Measurements from ENCODE around the gene CDH13. TPM values are rescaled to one million over a fixed set of nuclear protein-coding genes. Genes with fewer than 3 reads are reported as not detected.

CDH13 gene
- total RNA-seq, 1 donor from 2014 or later: 2.0 TPM

DNA sequence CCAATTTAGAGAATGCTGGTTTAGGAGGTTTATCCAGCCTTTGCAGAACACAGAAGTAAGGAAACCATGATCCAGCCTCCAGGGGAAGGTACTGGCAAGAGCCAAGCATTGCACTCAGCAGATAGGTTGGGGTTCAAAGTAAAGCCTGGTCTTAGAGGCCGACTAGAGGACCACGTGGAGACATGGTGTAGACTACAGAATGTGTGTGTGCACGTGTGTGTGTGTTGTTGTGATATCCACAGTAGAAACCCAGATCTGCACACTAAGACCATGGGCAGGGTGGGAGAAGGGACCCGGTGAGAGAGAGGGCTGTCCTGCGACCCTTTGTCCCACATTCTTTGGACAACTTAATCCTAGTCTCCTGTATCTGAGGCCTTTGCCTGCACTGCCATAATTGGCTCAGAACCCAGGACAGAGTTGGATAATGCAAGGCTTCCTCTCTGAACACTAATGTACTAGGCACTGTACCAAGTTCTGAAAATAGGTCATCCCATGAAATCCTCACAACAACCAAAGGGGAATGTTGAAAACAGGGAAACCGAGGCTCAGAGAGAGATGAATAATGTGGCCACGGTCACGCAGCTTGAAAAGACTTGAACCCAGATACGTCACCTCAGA lies 855.9 kb downstream of the CDH13 start:
- DNase-seq (ENCODE audit: low spot score): no peak

DNA sequence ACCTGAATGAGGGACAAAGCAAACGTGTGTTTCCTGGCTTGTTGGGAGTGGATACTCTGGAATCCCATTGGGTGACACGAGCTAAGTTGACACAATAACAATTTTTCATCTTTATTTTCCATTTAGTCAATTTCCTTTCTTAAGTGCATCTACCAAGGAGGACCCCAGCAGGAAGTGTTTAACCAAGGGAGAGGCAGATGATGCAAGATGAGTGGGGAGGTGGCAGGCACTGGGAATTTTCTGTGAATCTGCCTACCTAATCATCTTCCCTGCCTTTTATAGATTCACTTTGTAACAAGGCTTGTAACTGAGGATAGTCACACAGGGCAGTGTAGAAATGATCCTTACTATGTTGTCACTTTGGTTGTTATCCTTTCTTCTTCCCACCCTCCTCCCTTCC lies 863.3 kb downstream of the CDH13 start:
- no peak for DNase-seq (ENCODE audit: low spot score)

DNA sequence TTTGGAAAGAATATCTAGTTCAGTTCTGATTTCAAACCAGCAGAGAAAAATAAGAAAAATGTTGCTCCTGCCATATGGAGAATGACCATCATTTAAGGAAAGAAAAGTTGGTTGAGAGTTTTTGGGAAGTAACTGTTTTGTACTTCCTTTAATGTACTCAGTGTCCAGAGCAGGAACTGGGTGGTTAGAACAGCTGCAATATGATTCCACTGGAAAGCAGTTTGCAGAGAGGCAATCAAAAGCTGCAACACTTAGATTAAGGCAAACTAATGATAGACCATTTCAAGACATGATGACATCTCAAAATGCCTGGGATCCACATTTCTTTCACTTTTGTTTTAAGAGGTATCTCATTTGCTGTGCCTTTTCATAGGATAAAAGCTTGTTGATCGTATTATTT lies 867.7 kb downstream of the CDH13 start:
- DNase-seq (ENCODE audit: low spot score): no peak

DNA sequence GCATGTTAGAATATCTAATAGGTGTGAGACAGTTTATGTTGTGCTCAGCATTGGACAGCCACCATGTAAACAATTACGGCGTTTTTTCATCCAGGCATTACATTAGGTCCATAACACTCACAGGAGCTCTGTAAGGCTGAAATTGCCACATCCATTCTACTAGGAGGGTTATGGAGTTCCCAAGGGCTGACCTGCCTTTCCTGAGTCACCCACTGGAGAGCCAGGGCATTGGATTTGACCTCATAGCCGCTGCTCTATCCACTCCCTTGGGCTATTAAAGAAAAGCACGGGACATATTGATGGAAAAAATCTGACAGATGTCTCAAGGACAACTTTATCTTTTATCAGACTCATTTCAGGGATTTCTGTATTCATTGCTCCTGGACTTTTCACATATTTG lies 874.7 kb downstream of the CDH13 start:
- no peak for DNase-seq (ENCODE audit: low spot score)

DNA sequence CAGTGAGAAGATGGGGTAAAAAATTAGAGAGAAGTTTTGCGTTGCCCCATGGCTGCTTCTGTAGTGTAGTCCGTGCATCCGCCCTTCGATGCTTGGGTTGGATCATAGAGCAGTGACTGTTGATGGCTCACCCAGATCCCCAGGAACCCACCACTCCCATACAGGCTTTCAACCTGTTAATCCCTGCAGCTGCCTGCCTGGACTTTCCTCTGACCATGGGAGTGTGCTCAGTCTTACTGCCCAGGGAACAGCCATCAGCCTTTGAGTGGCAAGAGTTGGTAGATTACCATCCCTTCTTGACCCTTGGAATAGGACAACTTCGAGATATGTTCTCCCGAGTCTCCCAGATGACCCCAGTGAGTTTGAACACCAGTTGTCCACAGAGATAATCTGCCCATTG lies 881.5 kb downstream of the CDH13 start:
- DNase-seq (ENCODE audit: low spot score): no peak

DNA sequence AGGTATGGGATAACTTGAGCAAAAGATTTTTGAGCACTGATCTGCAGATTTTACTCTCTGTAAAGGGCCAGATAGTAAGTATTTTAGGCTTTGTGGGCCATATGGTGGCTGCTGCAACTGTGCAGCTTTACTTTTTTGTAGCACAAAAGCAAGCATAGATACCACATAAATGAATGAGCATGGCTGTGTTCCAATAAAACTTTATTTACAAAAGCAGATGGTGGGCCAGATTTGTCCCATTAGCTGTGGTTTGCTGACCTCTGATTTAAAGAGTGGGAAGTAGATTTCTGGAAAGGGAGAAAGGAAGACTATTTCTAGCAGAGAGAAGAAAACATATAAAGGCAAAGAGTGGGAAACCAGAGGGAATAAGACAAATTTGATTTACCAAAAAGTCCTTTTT lies 882.5 kb downstream of the CDH13 start:
- no peak for DNase-seq (ENCODE audit: low spot score)

DNA sequence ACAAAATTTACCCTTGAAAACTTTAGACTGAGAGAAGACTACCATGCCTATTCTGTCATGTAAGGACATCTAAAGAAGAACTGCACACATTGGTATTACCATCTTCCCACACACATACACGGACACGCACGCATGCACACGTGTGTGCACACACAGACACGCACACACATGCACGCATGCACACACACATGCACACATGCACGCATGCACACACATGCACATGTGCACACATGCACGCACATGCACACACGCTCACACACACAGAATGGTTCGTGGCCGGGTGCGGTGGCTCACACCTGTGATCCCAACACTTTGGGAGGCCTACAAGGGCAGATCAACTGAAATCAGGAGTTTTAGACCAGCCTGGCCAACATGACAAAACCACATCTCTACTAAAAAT lies 884.1 kb downstream of the CDH13 start:
- DNase-seq (ENCODE audit: low spot score): no peak

DNA sequence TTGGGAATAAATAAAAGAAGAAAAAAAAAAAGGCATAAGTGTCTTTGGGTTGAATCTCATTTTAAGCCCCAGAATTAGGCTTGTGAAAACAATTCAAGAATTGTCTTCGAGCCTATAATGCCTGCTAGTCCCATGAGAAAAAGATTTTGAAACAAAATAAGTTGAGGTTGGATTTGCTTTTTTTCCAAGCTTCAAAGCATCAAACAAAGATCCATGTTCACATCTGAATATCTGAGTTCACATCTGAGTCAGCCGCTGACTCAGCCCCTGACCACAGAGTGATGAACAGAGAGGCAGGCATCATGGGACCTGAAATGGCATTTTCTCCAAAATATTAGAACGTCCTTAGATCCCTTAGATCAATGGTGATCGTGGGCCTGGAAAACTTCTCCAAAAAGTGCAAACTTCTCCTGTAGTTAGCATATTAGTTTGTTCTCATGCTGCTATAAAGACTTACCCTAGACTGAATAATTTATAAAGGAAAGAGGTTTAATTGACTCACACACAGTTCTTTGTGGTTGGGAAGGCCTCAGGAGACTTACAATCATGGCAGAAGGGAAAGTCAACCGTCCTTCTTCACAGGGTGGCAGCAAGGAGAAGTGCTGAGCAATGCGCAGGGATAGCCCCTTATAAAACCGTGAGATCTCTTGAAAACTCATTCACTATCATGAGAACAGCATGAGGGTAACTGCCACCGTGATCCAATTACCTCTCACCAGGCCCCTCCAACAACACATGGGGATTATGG lies 886.4 kb downstream of the CDH13 start:
- no peak for DNase-seq (ENCODE audit: low spot score)

DNA sequence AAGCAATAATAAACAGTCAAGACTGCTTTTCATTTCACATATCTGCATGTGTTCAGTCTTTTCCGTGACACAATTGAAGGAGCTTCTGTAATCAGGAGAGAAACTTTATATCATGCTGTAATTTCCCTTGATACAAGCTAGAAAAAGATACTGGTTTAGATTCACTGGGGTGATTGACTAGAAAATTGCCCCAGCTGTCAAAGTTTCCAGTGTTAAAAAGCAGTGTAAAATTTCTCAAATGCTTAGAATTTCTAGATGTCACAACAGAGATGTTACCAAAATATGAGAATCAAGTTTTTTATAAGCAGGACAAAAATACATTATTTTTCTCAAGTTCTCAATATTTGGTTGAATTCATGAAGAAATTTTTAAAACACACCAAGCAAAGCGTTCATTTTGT lies 888.6 kb downstream of the CDH13 start:
- DNase-seq (ENCODE audit: low spot score): no peak

DNA sequence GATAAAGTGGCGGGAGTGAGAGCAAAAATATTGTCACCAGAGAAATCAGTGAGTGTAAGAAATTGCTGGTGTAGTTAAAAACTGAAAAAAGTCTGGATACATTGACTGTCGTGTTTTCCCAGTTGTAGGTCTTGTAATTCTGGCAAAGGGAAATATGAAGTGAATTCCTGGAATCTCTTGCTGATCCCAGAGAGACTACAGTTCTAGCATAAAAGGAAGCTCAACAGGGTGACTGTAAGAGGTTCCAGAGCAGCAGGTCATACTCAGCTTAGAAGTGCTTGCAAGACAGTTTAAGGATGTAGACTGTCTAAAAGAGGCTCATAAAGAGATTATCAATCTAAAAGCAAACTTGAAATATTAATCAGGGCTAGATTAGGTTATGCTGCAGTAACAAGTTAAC lies 890.2 kb downstream of the CDH13 start:
- no peak for DNase-seq (ENCODE audit: low spot score)

DNA sequence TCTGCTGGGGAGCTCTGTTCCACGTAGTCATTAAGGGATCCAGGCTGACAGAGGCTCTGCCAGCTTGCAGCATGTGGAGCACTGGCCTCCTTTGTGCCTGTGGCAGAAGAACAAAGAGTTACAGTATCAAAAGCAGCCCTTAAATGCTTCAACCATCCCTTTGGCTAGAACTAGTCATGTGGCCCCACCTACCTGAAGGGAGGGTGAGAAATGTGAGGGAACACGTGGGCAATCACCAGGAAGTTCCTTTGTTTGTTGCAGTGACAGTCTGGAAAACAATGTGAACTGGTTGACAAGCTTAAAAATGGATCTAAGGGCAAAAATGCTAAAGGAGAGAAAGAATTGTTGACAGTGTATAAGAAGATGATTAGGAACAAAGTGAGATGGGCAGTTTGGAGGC lies 890.6 kb downstream of the CDH13 start:
- no peak for DNase-seq (ENCODE audit: low spot score)

DNA sequence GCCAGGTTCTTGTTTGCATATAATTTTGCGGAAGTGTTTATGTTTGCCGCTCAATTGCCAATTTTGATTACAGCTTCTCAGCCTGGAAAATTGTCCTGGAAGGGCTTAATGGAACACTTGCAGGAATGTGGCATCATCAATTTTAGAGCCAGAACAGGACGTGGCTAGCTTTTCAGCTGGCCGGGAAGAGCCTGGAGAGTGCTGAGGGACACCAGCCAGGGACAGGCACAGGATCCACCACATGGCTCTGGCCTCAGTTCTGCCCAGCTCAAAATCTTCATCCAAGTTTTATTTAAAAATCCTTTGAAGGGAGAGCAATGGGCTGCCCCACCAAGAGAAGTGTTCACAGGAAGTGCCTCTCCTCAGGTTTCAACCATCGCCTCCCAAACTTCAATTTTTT lies 893.8 kb downstream of the CDH13 start:
- no peak for DNase-seq (ENCODE audit: low spot score)

DNA sequence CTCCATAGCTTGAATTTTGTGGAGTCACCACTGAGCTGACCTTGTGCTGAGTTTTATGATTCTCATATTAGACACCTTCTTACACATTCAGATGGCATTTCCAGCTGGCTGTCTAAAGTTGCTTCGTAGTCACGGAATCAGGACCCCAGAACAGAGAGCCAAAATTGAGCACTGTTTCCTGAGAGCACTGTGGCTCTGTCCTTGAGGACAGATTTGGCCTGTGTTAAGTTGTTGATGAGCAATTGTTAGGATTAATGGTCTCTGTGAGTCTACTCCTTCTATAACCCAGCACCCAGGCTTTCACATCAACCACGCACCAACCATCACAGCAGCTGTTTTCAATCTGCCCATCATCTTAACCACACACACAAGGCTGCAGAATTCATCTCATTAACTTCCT lies 903.5 kb downstream of the CDH13 start:
- DNase-seq (ENCODE audit: low spot score): no peak

DNA sequence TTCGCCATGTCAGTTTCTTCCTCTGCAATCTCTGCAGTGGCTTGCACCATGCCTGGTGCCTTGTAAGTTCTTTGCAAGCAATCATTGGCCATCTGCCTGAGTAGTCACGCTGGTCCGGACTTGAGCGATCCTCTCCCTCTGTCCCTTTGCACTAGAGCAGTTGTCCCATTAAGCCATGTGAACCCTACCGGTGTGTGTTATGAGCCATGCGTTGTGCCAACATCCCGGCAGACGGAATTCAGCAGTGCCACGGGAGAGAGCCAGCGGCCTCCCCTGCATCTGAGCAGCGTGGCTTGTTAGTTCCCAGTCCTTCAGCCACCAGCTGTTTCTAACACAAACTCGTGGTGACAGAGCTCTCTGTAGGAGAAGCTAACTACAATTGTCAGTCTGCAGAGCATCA lies 905.9 kb downstream of the CDH13 start:
- no peak for DNase-seq (ENCODE audit: low spot score)

DNA sequence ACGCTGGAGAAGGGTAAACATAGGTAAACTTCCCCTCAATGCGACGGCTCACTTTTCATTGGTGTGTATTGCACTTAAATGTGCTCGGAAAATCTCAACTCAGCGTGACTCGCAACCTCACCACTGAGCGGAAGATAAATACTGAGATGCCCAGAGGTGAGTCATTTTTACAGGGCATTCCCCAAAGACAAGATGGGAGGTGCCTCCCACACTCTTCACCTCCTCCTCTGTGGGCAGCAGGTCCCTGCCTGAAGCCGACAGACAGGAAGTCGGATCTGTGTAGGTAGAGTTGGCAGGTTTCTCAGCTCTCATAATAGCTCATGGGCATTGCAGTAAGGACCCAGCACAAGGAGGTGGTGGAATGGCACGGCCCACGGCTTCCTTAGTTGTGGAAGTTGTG lies 906.4 kb downstream of the CDH13 start:
- DNase-seq (ENCODE audit: low spot score): no peak

DNA sequence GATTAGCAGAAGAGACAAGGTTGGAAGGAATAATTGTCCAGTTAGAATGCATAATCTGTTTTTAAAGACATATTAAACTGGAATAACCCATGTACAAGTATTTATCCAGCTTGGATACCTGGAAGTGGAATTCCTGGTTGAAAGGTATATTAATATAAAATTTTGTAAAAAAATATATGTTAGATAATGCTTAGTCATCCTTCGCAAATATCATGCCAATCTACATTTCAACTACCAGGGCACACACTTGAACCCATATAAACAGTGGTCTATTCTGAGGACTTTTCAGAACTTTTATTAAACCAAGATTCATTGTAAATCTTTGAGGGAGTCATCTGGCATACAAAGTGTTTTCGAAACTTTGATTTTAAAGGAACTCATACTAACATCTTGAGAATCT lies 911.9 kb downstream of the CDH13 start:
- DNase-seq (ENCODE audit: low spot score): no peak

DNA sequence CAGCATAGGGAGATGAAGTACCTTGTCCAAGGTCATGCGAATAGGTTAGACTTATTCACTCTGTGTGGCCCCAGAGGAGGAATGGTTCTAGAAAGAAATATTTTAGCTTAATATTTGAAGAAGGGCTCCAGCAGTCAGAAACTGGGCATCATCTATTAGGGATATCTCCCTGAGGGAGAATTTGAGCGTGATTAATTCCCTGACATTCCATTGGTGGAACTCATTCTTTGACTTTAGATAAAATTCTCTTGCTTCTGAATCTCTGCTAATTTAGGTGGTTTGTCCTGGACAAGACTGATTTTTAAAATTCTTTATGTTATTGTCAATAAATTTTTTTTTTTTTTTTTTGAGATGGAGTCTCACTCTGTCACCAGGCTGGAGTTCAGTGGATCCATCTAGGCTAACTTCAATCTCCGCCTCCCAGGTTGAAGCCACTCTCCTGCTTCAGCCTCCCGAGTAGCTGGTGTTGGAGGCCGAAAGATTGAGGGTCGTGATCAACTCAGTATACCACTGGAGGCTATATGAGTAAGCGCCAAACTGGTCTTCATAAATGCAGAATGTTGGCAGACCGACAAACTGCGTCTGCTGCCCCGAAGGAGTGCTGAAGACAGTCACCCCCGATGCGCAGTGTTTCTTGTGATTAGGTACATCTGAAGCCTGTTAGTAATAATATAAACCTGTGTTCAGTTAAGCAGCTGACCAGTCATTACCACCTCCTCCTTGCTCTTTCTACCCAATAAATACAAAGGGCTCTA lies 913.1 kb downstream of the CDH13 start:
- DNase-seq (ENCODE audit: low spot score): no peak

DNA sequence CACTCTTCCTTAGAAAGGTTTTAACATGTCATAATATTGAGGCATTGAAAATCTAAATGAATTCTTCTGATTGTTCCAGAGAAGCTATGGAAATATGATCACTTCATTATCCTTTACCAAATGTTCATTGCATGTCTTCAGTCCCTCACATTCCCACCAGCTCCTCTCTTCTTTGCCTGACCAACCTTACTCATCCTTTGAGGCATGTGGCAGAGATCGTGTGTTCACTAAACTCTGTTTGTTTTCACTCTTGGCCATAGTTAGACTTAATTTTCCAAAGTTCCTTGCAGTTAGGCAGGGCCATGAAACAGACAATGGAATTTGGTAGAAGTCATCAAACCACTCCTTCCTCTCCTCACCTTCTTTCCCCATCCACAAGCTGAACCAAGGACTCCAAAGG lies 914.5 kb downstream of the CDH13 start:
- DNase-seq (ENCODE audit: low spot score): no peak

DNA sequence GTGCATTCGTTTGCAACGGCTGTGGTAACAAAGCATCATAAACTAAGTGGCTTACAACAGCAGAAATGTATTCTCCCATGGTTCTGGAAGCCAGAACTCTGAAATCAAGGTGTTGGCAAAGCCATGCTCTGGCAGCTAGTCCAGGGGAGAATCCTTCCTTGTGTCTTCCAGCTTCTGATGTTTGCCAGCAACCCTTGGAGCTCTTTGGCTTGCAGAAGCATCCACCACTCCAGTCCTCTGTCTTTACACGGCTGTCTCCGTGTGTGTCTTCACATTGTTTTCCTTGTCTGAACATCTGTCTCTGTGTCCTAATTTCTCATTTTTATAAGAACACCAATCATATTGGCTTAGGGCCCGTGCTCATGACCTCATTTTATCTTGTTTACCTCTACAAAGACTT lies 915.7 kb downstream of the CDH13 start:
- DNase-seq (ENCODE audit: low spot score): no peak

DNA sequence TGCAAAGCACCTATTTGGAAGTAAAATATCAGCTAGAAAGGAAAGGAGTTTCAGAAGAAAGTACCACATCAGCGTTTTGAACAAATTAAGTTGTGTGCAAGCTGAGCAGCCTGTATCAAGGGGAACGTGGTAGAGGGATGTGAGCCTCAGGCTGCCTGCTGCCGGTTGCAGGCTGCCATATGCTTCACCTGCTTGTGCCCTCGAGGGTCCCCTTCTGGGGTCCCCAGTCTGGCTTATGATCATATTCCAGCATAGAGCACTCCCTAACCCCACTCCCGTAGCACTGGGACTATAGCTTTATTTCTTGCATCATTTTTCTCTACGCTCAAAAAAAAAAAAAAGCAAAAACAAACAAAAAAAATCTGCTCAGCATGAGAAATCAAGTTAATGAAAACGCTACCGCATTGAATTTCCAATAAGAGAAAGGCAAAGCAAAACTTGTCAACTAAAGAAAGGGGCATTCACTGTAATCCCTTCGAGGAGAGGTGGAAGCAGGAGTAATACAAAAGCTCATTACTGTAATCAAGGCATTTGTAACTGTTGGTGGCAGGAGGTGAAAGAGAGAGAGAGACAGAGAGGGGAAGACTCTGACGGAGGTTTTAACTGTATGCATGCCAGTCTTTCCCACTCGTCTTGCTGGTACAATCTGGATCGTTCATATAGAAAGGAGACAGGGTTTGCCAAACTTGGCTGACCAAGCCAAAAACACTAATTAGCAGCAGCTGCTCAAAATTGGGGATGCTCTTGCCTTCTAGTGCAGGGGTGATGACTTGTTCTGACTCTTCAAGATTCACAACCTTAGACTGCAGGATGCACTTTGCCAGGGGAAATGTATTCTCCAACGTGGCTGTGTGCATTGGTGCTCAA lies 922.8 kb downstream of the CDH13 start:
- DNase-seq (ENCODE audit: low spot score): no peak

DNA sequence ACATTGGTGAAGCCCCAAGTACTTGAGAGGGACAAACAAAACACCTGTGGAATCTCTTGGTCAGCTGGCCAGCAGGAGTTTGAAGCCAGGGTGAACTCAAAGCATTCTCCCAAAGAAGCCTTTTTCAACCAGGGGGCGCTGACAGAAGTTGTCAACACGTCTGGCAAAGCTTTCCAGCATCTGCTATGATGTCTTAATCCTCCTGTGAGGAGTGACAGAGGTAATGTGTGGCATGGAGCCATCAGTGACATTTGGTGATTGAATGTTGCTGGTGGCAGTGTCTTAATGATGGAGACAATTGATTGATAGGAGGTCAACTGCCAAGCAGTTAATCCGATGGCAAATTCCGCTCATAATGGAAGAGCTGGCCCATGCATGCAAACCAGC lies 923.4 kb downstream of the CDH13 start:
- no peak for DNase-seq (ENCODE audit: low spot score)

DNA sequence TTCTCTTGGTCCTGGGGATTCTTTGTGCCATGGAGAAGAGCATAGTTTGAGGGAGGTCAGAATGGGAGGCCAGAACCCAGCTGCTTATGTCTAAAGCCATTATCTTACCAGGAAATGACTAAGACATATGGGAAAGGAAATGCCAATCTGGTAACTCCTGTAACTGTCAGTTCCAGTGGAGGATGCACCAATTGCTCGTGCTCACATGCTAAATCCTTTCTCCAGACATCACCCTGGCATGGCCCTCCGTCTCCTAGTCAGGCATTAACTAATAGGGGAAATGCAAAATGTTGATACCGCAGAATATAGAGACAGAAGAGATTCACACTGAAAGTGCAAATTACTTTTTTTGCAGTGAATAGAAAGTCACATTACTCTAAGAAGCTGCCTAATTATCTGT lies 925.5 kb downstream of the CDH13 start:
- no peak for DNase-seq (ENCODE audit: low spot score)

Measured in mucosa of gallbladder (tissue), 1 donor.